Type B pancreatic cell (in vitro differentiated cells): ENCODE results near the gene NUP50. TPM values are rescaled to one million over a fixed set of nuclear protein-coding genes. Genes with fewer than 3 reads are reported as not detected.

Experiments
- DNase-seq: peaks from one replicate; pipeline ENCODE4 v3.0.0; 2021; ENCODE audit warnings: mixed read lengths; ENCODE audit not compliant: unreplicated experiment; ENCODE audit errors: extremely low spot score
- H3K27ac Mint-ChIP-seq: 2 replicates; pipeline ENCODE4 v1.8.0; 2021; ENCODE audit warnings: mild to moderate bottlenecking, mixed read lengths
- H3K27me3 Mint-ChIP-seq: 2 replicates; pipeline ENCODE4 v1.8.0; 2021; ENCODE audit warnings: mixed read lengths
- H3K36me3 Mint-ChIP-seq: 2 replicates; pipeline ENCODE4 v1.8.0; 2021; ENCODE audit warnings: mixed read lengths
- H3K4me1 Mint-ChIP-seq: one replicate; pipeline ENCODE4 v1.8.0; 2021; ENCODE audit warnings: mixed read lengths; ENCODE audit not compliant: unreplicated experiment
- H3K4me3 Mint-ChIP-seq: 2 replicates; pipeline ENCODE4 v1.8.0; 2021; ENCODE audit warnings: mild to moderate bottlenecking, mixed read lengths
- H3K9me3 Mint-ChIP-seq: 2 replicates; pipeline ENCODE4 v1.8.0; 2021; ENCODE audit warnings: mixed read lengths
- total RNA-seq: library from RNA; stranded (reverse); gene quantifications from 2 replicates; pipeline ENCODE4 v1.2.1, GENCODE V29; 2021; ENCODE audit warnings: low replicate concordance
- TF ChIP-seq, protein P1 (sequence below): fragments of 200-600 bp; sonication (generic); conservative IDR thresholded peaks from 2 replicates; pipeline ENCODE4 v1.5.0; 2021; ENCODE audit warnings: antibody characterized with exemption, mild to moderate bottlenecking

The NUP50 gene
- total RNA-seq, 1 donor from 2014 or later = 83.6 TPM

DNA sequence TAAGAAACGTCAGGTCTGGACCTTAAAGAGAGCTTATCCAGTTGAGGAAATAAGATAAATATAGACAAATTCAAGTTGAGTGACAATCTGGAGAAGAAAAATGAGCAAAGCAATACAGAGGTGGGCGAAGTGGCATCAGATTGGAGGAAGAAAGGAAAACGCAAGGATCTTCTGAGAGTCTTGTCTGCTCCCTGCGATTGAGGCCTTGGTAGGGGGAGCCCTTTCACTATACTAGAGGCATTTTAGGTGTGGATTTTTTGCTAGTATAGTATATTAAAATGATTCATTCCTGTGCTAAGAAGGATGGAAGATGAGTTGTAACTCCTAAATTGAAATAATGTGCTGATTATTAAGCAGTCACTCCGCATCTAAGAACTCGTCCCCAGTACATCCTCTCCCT is 8.1 kb downstream of the NUP50 start:
- Mint-ChIP-seq H3K36me3 (peaks cover 43% of the 10 kb centered on the region), H3K9me3 (no peaks in the 10 kb centered on the region), H3K27ac (no peak overlapping the region), H3K4me3 (no peak overlapping the region), H3K4me1 (peaks cover 6% of the 10 kb centered on the region), H3K27me3 (no peaks in the 10 kb centered on the region)
- DNase-seq = no peak
- TF ChIP-seq, protein P1, sequence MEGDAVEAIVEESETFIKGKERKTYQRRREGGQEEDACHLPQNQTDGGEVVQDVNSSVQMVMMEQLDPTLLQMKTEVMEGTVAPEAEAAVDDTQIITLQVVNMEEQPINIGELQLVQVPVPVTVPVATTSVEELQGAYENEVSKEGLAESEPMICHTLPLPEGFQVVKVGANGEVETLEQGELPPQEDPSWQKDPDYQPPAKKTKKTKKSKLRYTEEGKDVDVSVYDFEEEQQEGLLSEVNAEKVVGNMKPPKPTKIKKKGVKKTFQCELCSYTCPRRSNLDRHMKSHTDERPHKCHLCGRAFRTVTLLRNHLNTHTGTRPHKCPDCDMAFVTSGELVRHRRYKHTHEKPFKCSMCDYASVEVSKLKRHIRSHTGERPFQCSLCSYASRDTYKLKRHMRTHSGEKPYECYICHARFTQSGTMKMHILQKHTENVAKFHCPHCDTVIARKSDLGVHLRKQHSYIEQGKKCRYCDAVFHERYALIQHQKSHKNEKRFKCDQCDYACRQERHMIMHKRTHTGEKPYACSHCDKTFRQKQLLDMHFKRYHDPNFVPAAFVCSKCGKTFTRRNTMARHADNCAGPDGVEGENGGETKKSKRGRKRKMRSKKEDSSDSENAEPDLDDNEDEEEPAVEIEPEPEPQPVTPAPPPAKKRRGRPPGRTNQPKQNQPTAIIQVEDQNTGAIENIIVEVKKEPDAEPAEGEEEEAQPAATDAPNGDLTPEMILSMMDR = no peak

DNA sequence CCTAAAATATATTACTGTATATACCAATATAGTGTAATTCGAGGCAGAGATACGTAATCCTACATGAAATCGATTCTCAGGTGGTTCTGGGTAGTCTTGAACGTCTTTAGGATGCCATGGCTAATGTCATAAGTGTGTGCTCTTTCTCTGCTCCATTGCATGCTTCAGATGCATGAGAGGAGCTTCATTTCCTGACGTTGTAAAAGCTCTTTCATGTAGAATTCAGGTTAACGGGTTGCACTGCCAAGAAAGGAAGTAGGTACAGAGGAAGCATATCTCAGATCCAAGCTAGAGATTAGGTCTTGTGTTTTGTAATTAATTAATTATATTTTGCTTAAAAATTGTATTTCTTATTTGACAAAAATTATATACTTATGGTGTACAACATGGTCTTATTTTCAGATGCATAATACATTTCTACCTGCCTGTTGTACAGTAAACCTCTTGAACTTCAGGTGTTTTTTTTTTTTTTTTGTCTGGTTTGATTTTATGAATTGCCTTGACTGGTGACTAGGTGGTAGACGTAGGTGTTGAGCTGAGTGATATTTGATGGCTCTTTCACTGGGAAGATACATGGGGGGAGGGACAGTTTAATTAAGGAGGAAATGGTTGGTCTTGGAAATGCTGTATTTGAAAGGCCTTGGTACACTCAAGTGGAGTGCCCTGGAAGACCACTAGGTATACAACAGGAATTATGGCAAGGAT is 9.3 kb downstream of the NUP50 start:
- Mint-ChIP-seq H3K4me3 (no peak overlapping the region), H3K9me3 (no peaks in the 10 kb centered on the region), H3K4me1 (no peaks in the 10 kb centered on the region), H3K27me3 (no peaks in the 10 kb centered on the region), H3K36me3 (peaks cover 43% of the 10 kb centered on the region), H3K27ac (no peak overlapping the region)
- no peak for DNase-seq
- TF ChIP-seq, protein P1 = no peak

DNA sequence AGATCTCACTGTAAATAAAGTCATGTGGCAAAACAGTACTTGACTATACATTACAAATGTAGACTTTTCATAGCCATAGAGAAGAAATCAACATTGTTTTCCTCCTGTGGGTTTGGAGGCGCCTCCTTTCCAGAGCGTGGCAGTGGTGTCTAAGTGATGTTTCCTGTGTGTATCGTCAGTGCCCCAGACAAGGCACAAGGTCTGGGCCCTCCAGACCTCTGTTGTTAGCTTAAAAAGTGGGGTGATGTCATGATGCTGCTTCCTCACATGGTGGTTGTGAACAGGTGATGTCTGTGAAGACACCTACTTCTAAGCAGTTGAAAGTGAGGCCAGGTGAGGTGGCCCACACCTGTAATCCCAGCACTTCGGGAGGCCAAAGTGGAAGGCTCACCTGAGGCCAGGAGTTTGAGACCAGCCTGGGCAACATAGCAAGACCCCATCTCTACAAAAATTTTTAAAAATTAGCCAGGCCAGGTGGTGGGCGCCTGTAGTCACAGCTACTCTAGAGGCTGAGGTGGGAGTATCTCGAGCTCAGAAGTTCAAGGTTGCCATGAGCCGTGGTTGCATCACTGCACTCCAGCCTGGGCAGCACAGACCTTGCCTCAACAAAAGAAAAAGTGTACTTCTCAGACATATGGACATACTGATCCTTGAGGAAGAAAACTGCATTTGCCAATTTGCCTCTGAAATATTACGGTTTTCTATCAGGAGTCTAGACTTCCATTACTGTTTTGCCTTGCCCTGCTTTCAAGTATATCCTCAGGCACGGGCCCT is 15.7 kb downstream of the NUP50 start:
- Mint-ChIP-seq H3K9me3 (no peaks in the 10 kb centered on the region), H3K4me1 (no peaks in the 10 kb centered on the region)

DNA sequence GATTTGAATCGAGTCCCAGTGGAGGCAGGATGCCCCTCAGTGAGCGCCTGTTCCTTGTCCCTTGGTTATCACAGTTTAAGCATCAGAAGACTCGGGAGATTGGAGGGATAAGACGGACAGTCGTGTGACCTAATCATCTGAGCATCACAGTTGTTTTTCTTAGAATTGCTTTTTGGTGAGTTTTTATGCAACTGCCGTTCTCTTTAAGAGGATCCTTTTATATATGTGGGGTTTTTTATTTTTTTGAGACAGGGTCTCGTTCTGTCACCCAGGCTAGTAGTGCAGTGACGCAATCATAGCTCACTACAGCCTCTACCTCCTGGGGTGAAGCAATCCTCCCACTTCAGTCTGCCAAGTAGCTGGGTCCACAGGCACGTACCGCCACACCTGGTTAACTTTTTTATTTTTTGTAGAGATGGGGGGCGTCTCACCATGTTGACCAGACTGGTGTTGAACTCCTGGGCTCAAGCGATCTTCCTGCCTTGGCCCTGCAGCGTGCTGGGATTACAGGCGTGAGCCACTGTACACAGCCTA is 16.5 kb downstream of the NUP50 start:
- no peak overlapping the region for H3K27ac Mint-ChIP-seq
- TF ChIP-seq, protein P1 = no peak
- H3K27me3 Mint-ChIP-seq = no peaks in the 10 kb centered on the region
- no peaks in the 10 kb centered on the region for H3K9me3 Mint-ChIP-seq
- peaks cover 27% of the 10 kb centered on the region for H3K36me3 Mint-ChIP-seq
- no peak overlapping the region for H3K4me3 Mint-ChIP-seq
- DNase-seq = no peak
- H3K4me1 Mint-ChIP-seq = no peaks in the 10 kb centered on the region

More for the DNA sequence above, 15.7 kb downstream of the NUP50 start:
- DNase-seq = no peak
- Mint-ChIP-seq H3K36me3 (peaks cover 31% of the 10 kb centered on the region), H3K4me3 (no peak overlapping the region), H3K27me3 (no peaks in the 10 kb centered on the region), H3K27ac (no peak overlapping the region)
- TF ChIP-seq, protein P1 = no peak

DNA sequence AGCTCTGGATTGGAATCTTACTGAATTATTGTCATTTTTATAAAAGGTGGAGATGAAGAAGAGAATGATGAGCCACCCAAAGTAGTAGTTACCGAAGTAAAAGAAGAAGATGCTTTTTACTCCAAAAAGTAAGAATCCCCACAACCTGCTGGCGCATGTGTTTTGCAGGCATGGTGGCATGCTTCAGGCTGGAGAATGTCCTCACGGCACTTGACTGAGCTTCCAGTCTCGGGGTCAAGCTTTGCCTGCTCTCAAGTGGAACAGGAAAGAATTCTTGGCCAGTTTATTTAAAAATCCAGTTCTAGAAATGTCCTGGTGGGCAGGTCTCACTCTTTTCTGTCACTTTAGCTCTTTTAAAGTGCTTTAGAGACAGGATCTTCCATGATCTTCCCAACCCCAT is 17.5 kb downstream of the NUP50 start:
- no peak overlapping the region for H3K4me3 Mint-ChIP-seq
- peak overlapping the region; percentile 9 for H3K27ac Mint-ChIP-seq
- peaks cover 33% of the 10 kb centered on the region for H3K36me3 Mint-ChIP-seq
- no peak for DNase-seq
- no peaks in the 10 kb centered on the region for H3K9me3 Mint-ChIP-seq
- TF ChIP-seq, protein P1 = no peak
- no peaks in the 10 kb centered on the region for H3K4me1 Mint-ChIP-seq
- no peaks in the 10 kb centered on the region for H3K27me3 Mint-ChIP-seq
